Upper lobe of left lung (tissue), 4 donors: ENCODE measurements around the gene GABBR1.

Experiments used
- CTCF ChIP-seq, 6 experiments: fragments of 450-650 bp in 4 of 6; fragments of 200-600 bp in 2 of 6; sonication (generic) in 2 of 6; IDR thresholded peaks; one replicate each; pipeline ENCODE4 v1.5.1; 2016 to 2019; ENCODE audit warnings: antibody characterized with exemption in 6 of 6
- POLR2AphosphoS5 ChIP-seq, 2 donors: sonication (generic); formaldehyde crosslinking; IDR thresholded peaks; one replicate each; pipeline ENCODE4 v1.5.1; 2017; ENCODE audit warnings: antibody characterized with exemption in 2 of 2

- TF ChIP-seq POLR2AphosphoS5 (IDR thresholded peaks at IDR 0.05) (no peak), CTCF (IDR thresholded peaks at IDR 0.05) (no peak)
These were observed 22.7 kb upstream of the GABBR1 start for GRCh38 chr6:29655658-29656057.
